ENCODE data around the gene LIPC.

LIPC gene

GRCh38 chr15:58437531-58438105 lies 5.8 kb downstream of the LIPC start:
- DNase-seq = no peak

DNA sequence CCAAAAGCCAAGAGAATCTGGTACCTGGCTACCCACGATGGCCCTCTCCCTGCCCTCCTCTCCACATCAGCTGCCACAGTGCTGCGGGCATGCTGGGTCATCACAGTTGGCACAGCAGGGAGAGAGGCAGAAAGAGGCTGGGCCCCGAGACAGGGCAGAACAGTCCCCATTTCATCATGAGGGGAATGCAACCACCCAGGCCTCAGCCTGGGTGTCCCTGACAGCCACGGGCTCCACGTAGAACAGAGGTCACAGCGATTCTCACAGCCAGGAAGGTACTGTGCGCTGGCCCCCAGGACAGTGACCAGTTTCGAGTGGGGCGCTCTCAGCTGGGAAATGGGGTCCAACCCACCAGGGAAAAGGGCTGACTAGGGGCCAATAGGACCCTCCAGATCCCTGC lies 6.3 kb downstream of the LIPC start:
- no peak for DNase-seq

- DNase-seq = peak; percentile 45 to 49
Observed at GRCh38 chr15:58438956-58439355, 7.2 kb downstream of the LIPC start.

- no peak for DNase-seq
Observed at GRCh38 chr15:58440158-58440910, 8.5 kb downstream of the LIPC start.

- DNase-seq = no peak
Observed at GRCh38 chr15:58440922-58441321, 9.1 kb downstream of the LIPC start.

- DNase-seq = no peak
Observed at GRCh38 chr15:58441376-58442070, 9.7 kb downstream of the LIPC start.

DNA sequence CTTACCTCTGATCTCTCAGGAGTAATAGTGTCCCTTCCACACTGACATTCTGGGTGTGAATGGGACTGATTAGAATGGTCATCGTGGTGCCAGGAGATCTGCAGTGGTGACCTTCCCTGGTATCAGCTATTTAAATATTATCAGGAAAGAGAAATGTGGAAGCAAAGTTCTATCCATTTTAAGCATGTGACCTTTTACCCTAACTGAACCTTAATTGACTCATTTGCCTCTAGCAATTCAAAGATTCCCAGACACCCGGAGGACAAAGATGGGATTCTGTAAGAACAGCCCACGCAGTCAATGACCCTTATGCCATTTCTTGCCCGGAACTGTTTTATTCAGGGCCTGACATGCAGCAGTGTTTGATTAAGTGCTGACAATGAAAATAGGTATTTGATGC lies 10.3 kb downstream of the LIPC start:
- DNase-seq = no peak

GRCh38 chr15:58443308-58443707 lies 11.5 kb downstream of the LIPC start:
- DNase-seq = no peak

DNA sequence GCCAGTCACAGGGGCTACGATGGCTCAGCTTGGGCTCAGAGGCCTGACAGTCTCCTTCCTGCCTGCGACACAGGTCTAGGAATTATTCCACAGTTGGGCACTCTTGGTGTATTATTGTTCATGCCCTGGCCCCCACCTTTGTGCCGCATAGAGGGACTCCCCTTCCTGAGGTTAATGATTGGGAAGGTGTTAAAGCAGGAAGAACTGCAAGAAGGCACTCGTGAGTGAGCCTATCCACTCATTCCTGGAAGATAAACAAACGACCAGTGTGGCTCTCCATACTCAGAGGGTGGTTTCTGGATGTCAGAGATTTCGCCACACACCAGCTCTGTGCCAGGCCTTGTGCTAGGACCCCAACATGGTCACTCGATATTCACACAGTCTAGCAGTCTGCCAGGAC lies 12.3 kb downstream of the LIPC start:
- no peak for DNase-seq

DNA sequence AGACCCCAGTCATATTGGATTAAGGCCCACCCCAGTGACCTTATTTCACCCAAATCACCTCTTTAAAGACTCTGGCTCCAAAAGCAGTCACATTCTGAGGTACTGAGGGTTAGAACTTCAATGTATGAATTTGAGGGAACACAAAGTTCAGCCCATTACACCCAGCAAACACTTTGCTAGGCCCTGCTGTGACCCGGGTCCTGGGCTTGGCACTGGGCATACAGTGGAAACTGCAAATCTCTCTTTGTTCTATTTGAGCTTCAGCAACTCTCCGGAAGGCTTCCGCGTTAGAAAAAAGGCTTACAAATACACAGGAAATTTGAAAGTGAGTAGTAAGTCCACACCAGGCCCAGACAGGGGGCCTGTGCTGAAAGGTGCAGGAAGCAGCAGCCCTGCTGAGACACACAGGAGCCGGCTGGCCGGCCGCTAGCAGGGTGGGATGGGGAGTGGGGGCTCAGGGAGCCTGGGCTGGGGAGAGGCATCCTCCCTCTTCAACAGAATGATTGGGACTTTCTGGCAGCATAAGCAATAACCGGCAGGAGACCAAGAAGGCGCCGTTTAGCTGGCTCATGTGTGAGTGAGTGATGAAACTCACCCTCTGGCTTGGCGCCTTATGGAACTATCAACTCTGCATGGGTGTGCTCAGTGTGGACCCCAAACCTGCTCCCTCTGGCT lies 13.0 kb downstream of the LIPC start:
- no peak for DNase-seq

DNA sequence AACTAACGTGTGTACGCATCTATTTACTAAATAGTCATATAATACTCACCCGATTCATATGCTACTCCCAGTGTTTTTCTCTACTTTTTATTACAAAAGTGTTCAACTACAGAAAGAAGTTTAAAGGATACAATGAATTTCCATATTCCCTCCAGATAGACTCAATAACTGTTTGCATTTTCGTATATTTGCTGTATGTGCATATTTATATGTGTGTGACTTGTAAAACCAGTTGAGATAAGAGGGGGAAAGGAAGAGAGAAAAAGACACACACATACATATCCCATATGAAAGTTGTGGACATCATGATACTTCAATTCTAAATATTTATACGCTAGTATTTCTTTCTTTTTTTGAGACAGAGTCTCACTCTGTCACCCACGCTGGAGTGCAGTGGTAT lies 14.1 kb downstream of the LIPC start:
- DNase-seq = no peak

- no peak for DNase-seq
Observed at GRCh38 chr15:58446521-58446920, 14.7 kb downstream of the LIPC start.

GRCh38 chr15:58447271-58448010 lies 15.7 kb downstream of the LIPC start:
- peak; percentile 18 to 68 for DNase-seq

- no peak for DNase-seq
Observed at GRCh38 chr15:58448331-58448730, 16.5 kb downstream of the LIPC start.

- DNase-seq = no peak
Observed at GRCh38 chr15:58448906-58449305, 17.1 kb downstream of the LIPC start.

DNA sequence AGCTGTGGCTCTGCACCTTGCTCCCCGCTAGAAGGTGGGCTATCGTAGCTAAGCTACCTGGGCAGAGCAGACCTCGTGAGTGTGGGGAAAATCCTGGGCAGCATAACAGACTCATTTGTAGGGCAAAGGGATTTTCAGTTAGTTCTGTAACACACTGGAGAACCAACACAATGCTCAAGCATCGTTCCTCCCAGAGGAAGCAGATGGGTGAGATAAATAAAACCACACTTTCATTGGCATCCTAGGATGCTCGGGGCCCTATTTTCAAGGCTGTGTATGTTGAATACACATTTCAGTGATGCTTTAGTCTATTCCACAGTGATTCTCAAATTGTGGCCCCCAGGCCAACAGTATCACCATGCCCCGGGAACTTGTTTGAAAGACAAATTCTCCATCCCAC lies 20.0 kb downstream of the LIPC start:
- DNase-seq = no peak

GRCh38 chr15:58452775-58453174 lies 21.0 kb downstream of the LIPC start:
- DNase-seq = no peak

- DNase-seq = no peak
Observed at GRCh38 chr15:58453931-58454793, 22.4 kb downstream of the LIPC start.

GRCh38 chr15:58454950-58455401 lies 23.2 kb downstream of the LIPC start:
- no peak for DNase-seq

DNA sequence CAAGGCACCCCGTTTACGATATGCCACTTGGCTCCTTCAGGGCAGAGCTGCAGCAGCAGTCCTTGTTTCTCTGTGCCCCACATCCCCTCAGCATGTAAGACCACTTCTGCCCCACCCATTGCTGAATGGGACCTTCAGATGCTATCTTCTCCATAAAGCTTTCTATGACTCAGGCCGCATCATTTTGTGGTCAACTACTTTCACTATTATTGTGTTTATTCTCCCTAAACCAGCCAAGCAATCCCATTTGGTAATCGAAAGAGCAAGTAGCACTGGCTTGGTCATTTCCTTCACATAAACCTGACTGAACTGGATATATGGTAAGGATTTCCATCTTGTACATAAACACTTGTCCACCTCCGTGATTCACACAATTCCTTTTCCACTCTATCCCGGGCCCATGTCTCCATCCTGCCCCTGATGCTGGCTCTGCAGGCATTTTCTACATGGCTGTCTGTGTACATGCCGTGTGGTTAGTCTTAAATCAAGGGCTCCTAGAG lies 25.7 kb downstream of the LIPC start:
- no peak for DNase-seq

DNA sequence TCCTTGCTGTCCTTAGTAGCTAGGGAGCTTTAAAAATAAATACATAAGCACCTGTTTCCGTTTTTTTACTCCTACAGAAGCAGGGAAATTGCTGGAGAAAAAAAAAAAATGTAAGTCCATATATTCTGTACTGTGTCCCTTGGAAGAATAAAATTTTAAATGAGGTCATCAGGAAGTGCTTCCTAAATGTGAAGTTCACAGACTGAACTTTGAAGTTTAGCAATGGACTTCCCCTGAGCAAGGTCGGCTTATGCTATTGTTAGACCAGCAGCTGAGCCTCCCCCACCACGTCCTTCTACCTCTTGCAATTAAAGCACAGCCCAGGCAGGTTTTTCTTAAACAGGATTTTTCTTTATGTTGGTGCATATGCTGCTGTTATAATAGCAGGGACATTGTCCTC lies 26.3 kb downstream of the LIPC start:
- no peak for DNase-seq

- no peak for DNase-seq
Observed at GRCh38 chr15:58459045-58459444, 27.3 kb downstream of the LIPC start.
